Inferior parietal cortex (tissue), 1 donor: Measurements from ENCODE around the gene CLC.
"Not testable (repeated sequence)": the region's sequence is repeated elsewhere in the genome, so short reads cannot be mapped to it uniquely, and the experiment has no call there.

Experiments
- DNase-seq: peaks from one replicate; pipeline ENCODE4 v3.0.0-alpha.2; 2016; ENCODE audit errors: extremely low spot score

CLC gene

DNA sequence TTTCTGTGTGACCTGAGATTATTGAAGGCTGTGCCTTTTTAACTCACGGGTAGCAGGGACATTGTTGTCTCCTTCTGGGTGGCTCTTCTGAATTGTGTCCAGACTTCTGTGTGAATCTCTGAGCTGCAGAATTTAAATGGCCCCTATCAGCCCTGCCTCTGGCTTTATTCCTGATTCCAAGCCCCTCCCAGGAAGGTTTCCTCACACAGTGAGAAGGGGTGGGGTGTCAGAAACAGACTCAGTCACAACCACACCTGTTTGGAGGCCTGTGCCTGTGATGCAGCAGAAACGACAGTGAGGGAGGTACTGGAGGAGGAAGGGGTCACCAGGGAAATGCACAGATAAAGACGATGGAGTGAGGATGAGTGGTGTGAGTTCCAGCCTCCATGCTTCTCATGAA lies at the start of gene CLC:
TSS of gene CLC (minus strand) at position 139 of the 400 bp plus-strand sequence. CDS start at position 62, 77 bp downstream.
- no peak for DNase-seq

DNA sequence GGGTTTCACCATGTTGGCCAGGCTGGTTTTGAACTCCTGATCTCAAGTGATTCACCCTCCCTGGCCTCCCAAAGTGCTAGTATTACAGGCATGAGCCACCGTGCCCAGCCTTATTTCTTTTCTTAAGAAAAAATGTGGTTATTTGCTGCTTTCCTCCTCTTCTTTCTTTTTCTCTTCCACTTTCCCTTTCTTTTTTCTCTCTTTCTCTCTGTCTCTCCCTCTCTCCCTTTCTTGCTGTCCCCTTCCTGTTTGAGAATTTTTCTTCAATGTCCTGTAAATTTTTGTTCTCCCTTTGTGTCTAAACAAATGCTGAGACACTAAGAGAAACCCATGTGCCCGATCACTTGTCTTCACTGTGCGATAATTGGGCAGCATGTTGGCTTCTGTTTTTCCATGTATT lies 43.1 kb upstream of the CLC start:
- DNase-seq: no peak

DNA sequence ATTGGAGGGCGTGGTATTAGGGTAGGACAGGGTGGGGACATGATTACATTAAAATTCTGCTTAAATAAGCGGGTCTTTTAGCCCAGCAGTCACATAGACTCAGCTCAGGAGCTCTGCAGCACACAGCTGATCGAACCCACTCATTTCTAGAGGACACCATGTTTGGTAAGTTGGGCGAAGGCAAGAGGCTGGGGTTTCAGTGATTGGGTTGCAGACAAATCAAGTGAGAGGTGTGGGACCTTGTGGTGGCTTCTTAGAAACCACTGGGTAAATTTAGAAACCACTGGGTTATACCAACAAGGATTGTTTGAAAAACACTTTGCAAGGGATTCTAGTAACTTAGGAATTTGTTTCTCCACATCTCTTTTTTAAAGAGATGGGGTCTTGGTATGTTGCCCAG lies 40.9 kb upstream of the CLC start, which contains the start of gene LEUTX:
TSS of gene LEUTX (plus strand) at position 92 of the 400 bp plus-strand sequence. CDS start at position 159, 67 bp downstream.
- DNase-seq: no peak

DNA sequence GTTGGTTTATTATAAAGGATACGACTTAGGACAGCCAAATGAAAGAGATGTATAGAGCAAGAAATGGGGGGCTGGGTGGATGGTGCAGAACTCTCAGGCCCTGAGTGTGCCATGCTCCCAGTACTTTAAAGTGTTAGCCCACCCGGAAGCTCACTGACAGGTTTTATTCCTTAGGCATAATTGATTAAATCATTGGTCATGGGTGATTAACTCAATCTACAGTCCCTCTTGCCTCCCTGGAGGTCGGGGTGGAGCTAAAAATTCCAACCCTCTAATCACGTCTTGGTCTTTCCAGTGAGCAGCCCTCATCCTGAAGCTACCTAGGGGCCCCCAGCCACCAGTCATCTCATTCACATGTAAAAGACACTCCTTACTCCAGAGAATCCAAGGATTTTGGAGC lies 31.0 kb upstream of the CLC start:
- DNase-seq: no peak

DNA sequence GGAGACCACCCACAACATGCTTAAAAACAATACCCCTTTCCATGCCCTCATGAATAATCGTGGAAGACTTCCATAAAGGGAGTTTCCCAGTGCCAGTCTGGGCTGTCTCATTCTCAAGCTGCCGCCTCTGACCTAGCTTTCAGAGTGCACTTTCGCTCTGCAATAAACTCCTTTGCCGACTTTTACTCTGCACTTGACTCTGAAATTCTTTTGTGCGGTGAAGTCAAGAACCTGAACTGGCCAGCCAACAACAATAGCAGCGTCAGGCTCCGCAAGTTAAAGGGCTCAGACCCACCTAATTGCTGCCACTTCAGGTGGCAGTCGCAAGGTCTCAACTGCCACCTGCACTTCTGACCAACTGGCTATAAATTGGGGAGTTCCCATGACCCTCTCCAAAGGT lies 30.5 kb upstream of the CLC start:
- DNase-seq: no peak

DNA sequence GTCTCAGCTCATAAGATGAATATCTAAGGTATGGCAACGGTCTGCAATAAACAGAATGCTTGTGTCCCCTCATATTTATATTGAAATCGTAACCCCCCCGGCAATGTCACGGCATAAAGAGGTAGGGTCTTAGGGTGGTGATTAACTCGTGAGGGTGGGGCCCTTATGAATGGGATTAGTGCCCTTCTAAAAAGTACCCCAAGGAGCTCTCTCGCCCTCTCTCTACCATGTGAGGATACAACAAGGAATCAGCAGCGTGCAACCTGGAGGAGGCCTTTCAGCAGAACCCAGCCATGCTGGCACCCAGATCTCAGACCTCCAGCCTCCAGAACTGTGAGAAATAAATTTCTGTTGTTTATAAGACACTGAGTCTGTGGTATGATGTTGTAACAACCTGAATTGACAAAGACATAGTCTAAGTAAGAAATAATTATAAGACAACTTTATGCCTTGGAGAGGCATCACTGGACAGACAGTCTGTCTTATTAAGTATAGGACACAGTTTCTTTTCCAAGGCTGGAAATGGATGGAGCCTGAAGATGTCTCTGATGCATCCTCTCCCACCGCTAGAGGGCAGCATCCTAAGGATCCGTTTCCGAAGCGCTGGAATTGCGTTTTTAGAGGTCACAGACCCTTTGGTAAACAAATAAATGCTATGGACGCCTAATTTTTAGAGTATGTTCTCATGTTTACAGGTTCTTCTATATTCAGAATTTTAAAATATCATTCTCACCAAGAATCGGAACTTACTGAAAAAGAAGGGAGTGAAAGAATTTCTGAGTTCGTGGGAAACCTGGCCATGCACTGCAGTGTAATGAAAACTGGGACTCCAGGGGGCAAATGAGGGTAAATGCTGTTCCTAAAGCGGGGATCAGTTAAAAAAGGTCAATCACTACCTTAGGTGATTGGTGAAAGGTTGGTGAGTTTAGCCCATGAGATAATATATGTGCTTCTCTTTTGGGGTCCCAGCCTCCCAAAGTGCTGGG lies 27.6 kb upstream of the CLC start:
- DNase-seq: peak; percentile 25

DNA sequence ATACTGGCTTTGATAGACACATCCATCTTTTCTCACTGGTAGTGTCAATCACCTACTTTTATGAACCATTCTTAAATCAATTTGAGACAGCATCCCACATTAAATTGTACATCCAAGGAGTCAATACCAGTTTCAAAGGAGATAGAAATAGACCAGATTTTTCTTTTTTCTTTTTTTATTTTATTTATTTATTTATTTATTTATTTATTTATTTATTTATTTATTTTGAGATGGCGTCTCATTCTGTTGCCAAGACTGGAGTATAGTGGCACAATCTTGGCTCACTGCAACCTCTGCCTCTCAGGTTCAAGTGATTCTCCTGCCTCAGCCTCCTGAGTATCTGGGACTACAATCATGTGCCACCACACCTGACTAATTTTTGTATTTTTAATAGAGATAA lies 24.0 kb upstream of the CLC start:
- not testable (repeated sequence) for DNase-seq

DNA sequence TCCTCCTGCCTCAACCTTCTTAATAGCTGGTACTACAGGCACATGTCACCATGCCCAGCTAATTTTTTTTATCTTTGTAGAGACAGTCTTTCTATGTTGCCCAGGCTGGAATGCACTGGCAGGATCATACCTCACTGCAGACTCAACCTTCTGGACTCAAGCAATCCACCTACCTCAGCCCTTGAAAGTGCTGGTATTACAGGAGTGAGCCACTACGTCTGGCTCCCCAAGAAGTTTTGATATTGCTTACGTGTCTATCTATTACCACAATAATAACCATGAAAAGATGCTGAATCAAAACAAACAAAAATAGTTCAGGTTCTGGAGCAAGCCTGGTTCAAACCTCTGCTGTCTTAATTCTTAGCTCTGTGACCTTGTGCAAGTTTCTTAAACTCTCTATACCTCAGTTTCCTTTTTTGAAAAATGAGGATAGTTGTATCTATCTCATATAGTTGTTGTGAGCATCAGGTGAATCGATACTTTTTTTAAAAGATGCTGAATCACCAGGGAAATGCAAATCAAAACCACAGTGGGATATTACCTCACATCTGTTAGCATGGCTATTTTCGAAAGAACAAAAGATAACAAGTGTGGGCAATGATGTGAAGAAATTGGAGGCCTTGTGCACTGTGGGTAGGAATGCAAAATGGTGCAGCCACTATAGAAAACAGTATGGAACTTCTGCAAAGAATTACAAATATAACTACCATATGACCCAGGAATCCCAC lies 21.8 kb upstream of the CLC start:
- DNase-seq: no peak

DNA sequence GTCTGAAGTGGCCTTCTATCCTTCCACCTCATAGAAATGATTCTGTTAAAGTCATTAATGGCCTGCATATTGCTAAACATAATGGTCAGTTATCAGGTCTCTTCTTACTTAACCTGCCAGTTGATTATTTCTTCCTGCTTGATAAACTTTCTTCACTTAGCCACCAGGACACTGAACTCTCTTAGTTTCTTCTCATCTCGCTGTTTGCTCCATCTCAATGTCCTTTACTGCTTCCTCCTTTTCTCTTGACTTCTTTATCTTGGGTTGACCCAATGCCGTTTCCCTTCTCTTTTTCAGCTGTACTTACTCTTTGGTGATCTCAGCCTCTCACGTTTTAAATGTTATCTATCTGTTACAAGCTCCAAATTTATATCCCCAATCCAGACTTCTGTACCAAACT lies 17.1 kb upstream of the CLC start:
- DNase-seq: no peak

DNA sequence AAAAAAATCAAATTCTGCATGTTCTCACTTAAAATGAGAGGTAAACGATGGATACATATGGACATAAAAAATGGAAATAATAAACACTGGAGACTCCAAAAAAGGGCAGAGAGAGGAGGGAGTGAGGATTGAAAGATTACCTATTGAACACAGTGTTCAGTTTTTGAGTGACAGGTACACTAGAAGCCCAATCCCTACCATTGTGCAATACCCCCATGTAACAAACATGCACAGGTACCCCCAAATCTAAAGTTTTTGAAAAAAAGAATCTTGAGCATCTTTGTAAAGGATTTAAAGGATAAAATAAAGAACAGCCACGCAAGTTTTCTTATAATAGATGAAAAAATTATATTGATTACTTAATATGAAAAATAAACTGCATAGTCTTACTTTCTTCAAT lies 16.7 kb upstream of the CLC start:
- no peak for DNase-seq

DNA sequence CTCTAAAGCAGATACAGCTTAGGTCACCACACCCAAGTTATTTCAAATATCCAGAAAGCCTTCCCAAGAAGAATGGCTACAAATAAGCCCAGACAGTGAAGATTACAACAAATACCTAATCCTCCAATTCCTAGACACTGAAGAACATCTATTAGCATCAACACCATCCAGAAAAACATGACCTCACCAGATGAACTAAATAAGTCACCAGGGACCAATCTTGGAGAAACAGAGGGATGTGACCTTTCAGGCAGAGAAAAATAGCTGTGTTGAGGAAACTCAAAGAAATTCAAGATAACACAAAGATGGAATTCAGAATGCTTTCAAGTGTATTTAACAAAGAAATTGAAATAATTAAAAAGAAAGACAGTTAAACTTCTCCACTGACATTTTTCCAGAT lies 15.0 kb upstream of the CLC start:
- DNase-seq: no peak

DNA sequence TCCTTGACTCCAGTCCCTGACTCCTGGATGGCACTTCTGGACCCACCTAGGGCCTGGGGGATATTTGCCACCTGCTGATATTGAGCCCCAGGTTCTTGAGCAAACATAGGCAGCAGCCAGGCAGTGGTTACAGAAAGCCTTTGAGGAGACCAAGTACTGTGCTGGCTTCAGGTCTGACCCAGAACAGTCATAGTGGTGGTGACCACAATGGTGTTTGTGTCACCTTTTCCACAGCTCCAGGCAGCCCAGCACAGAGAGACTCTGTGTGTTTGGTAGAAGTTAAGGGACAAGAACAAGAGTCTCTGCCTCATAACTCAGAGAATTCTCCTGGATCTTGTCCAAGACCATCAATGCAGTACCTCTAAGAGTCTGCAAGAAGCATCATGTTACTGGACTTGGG lies 14.6 kb upstream of the CLC start:
- no peak for DNase-seq

DNA sequence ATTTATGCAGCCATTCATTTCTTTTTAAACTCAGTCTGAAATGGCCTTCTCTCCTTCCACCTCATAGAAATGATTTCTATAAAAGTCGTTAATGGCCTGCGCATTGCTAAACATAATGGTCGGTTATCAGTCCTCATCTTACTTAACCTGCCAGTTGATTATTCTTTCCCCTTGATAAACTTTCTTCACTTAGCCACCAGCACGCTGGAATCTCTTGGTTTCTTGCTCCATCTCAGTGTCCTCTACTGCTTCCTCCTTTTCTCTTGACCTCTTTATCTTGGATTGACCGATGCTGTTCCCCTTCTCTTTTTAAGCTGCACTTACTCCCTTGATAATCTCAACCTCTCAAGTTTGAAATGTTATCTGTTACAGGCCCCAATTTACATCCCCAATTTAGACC lies 12.2 kb upstream of the CLC start:
- no peak for DNase-seq

DNA sequence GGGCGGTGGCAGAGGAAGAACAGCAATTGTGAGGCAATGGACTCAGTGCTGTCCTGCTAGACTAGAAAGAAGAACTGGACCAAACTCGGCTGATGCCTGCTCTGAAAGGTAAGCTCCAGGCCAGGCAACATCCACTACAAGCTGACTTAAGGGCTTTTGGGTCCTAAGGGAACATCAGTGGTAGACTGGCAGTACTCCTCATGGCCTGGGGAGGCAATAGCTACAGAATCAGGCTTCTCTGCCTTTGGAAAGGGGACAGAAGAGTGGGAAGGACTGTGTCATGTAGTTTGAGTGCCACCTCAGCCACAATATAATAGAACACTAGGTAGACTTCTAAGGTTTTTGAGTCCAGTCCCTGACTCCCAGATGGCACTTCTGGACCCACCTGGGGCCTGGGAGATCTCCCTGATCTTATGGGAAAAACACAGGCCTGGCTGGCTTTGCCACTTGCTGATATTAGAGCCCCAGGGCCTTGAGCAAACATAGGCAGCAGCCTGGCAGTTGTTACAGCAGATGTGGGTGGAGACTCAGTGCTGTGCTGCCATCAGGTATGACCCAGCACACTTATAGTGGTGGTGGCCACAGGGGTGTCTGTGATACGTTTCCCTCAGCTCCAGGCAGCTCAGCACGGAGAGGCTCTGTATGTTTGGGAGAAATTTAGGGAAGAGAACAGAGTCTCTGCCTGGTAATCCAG lies 9.2 kb upstream of the CLC start:
- no peak for DNase-seq

DNA sequence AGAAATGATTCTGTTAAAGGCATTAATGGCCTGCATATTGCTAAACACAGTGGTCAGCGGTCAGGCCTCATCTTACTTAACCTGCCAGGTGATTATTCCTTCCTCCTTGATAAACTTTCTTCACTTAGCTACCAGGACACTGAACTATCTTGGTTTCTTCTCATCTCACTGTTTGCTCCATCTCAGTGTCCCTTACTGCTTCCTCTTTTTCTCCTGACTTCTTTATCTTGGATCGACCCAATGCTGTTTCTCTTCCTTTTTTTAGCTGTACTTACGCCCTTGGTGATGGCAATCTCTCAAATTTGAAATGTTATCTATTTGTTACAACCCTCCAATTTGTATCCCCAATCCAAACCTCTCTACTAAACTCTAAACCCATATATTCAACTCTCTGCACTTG lies 7.8 kb upstream of the CLC start:
- DNase-seq: no peak

DNA sequence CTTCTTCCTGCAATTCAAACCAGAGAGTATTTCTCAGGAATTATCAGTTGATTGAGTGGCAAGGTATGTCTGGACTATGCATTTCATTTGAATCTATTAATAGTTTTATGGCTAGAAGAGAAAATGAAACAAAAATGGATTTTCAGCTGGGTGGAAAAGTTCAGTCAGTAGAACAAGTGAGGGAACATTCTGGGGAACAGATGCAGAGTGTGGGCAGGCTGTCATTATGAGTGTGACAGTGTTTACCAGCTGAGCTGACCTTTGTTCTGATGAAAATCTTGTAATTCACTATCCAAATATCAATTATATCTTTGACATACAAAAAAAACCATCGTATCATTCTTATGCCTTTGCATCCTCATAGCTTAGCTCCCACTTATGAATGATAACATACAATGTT lies 2.6 kb upstream of the CLC start:
- DNase-seq: no peak

DNA sequence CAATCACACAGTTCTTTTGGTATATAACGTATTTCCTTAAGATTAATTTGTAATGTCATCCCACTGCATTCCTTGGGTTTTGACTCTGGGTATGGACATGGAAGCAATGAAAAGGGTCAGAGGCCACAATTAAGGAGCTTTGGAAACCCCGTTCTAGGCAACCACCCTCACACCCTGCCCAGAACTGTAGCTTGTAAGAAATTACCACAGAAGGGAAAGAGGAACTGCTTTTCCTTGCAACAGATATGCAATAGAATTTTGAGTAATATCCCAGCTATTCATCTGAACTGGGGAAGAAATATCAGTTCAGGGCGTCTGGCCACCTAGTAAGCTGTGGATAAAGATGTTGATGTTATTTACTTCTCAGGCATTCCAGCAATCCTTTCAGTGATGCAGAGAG lies 985 bp upstream of the CLC start:
- DNase-seq: no peak

DNA sequence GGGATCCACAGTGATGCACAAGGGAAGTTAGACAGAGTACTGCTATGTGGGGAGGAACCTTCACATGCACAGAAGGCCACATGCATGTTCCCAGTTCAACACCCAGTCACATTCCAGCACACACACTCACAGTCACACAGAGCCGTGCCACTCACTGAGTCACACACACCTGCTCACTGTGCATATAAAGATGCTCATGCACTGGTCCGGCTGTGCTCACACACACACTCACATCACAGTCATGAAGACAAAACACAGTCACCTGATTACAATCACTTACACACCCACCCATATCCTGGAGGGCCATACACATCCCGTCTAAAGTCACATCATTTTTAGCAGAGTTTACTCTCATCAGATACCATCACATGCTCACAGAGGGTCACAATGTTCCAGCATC lies 478 bp downstream of the CLC start:
- no peak for DNase-seq

DNA sequence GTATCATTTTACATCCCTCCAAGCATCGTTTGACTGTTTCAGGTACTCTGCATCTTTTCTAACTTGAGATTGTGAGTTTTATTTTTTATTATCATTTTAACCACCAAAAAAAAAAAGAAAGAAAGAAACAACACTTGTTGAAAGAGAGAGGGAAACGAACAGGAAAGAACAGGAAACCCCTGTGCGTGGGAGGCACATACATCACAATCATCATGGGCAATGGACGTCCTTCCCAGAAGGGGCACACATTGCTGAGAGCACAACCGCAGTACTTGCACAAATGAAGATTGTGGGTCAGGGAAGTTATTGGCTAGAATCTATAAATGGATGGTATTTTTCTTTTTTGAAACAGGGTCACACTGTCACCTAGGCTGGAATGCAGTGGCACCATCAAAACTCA lies 1.7 kb downstream of the CLC start:
- DNase-seq: no peak

DNA sequence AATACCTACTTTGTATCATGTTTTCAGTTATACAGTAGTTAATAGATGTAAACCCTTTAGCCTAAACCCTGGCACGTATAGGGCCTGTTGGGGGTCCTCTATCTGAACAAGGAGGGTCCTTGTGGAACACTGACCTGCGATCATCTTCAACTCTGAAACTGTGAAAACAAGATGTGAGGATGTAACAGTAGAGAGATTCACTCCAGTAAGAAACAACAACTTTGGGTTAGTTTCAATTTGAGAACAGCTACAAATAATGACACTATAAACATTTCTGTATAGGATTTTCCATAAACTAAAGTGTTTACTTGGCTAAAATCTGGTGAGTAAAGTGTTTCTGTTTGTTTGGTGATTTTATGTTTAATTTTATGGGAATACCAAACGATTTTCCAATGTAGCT lies 2.1 kb downstream of the CLC start:
- no peak for DNase-seq

DNA sequence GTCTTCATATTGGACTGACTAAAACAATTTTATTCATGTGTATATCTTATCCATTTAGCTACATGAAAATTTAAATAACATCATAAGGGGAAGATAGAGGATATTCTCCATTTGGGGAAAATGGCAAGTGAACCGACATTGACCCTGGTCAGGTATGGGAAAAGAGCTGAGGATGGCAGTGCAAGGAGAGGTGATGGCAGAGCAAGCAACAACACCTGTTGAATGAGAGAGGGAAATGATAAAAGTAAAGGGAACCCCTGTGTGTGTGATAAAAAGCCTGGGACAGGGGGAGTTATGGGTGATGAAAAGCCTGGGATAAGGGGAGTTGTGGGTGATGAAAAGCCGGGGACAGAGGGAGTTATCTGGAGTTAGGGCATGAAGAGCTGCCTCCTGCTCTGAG lies 4.0 kb downstream of the CLC start:
- DNase-seq: no peak

DNA sequence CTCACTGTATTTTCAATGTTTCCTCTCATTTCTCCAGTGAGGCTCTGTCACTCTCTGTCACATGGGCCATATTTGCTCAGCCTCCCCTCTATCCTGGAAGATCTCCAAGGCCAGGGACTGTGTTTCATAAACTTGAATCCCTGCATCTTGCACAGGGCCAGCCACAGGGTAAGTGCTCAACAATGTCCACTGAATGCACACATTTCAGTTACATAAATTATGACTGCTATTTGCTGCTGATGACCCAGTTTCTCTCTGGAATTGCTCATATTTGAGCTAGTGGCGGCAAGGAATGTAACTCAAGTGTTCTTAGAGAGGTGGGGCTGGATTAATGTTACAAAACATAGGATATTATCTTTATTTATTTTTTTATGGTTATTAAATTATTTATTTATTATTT lies 6.1 kb downstream of the CLC start:
- DNase-seq: no peak
